Activated naive CD4-positive, alpha-beta T cell treated with Interleukin-2 at 50 U/mL for 16 hours (primary cell): Measurements from ENCODE around the gene BCAS1.
"Not testable (repeated sequence)": the region's sequence is repeated elsewhere in the genome, so short reads cannot be mapped to it uniquely, and the experiment has no call there.

Experiments used
- DNase-seq: peaks from one replicate; pipeline ENCODE4 v3.0.0-alpha.2; 2020

BCAS1 gene

GRCh38 chr20:53937339-53937741 lies 133.1 kb downstream of the BCAS1 start:
- no peak for DNase-seq

- DNase-seq: no peak
Measured at GRCh38 chr20:53935344-53936084, 134.9 kb downstream of the BCAS1 start.

DNA sequence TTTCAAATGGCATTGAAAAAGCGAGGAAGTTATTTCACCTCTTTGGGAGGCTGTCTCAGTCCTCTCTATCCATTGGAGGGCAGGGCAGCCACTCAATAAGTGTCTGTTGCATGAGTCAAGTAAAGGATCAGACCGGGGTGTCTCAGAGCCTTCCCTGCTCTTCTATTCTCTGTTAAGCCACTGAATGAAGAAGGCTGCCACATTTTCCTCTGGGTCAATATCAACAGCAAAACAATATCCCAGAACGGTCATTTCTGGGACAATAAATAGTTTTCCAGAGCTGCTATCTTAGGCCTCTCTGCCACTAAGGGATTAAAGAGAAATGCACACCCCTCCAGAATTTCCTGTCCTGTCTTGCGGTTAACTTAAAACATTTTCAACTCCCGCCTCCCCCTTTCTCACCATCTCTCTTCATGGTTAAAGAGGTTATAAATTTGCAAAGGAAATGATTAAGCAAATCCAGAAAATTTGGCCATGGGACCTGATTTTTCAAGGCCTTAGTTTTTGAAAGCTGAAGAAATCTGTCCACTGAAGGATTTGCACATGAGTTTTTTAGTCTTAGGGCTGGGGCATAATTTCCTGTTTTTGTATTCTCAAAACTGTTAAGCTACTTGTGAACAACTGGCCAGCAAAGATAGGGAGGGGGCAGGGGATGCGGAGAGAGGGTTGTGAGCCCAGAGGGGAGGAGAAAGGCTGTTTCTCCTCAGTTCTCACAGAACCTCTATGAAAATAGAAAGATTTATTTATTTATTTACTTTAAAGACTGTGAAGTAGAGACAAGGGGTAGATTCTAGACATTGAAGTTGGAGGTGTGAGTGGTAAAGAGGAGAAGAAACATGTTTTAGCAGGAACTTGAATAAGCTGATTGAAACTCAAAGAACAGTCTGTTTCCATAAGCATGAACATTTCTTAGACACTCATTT lies 135.7 kb downstream of the BCAS1 start:
- DNase-seq: no peak

- DNase-seq: no peak
Measured at GRCh38 chr20:53933232-53933846, 137.1 kb downstream of the BCAS1 start.

GRCh38 chr20:53932655-53933192 lies 137.7 kb downstream of the BCAS1 start:
- not testable (repeated sequence) for DNase-seq

- no peak for DNase-seq
Measured at GRCh38 chr20:53931597-53931996, 138.8 kb downstream of the BCAS1 start.

- no peak for DNase-seq
Measured at GRCh38 chr20:53930651-53931504, 139.5 kb downstream of the BCAS1 start.

DNA sequence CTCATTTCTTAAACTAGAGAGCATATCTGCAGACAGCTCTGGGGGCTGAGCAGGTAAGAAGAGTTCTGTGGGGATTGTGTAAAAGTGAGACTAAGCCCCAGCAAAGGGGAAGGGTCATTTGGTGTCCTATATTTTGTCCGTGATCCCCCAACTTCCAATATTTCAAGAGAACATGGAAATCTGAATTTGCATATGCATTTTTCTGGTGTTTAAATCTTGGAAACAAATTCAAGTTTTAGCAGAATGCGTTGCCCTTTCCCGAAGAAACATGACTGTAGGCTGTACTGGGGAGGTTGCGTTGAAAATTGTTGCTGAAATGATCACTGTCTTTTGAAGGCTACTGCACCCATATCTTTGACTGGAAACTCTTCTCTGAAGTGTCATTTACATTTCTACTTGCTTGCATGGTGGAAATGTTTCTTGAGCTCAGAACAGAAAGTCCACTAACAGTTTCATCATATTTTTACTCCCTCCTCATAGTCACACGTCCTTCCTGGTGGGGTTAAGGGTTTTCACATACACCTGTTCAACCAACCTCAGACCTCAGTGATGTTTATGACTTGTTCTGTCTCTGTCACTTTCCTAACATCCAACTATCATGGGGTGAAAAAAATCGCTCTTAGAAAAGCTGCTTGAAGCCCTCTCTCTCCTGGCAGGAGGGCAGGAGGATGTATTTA lies 140.3 kb downstream of the BCAS1 start:
- no peak for DNase-seq

GRCh38 chr20:53929399-53929798 lies 141.0 kb downstream of the BCAS1 start:
- DNase-seq: no peak

DNA sequence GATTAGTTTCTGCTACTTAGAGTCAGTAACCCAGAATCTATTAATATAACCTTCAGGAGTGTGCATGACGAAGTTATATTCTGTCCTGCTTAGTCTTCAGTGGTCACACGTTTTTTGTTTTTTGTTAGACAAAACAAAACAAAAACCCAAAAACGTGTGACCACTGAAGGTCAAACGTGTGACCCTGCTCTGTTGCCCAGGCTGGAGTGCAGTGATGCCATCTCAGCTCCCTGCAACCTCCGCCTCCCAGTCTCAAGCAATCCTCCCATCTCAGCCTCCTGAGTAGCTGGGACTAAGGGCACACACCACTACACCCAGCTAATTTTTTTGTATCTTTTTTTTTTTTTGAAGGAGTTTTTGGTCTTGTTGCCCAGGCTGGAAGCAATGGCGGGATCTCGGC lies 142.4 kb downstream of the BCAS1 start:
- DNase-seq: no peak

- peak; percentile 22 for DNase-seq
Measured at GRCh38 chr20:53926428-53927028, 143.9 kb downstream of the BCAS1 start.

DNA sequence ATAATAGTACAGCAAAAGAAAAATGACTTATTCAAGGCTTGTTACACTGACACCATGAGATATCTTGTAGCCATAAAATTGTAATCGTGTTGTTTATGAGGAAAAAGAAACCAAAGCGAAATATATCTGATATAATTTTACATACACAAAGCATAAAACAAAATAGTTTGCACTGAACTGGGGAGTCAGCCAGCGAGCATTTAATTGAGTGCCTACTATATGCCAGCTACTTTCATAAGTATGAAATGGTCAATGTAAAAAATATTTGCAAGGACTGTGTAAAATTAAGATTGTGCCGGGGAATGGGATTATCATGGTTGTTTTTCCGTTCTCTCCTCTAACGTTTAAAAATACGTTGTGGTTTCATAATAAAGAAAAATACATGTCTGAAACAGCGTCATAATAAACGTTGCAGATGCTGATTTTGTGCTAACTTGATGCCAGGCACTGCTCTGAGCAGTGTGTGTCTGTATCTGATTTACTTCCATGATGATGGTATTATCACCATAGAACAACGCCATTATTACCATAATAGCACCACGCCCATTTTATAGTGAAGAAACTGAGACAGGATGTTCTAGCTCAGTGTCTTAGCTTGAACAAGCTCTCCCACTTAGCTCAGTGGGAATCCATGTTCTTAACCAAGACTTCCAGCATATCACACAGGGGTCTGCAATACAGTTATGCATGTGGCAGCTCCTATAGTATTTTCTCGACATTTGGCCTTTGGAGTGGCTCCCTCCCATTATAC lies 144.6 kb downstream of the BCAS1 start:
- DNase-seq: no peak

- no peak for DNase-seq
Measured at GRCh38 chr20:53923566-53924369, 146.6 kb downstream of the BCAS1 start.

- no peak for DNase-seq
Measured at GRCh38 chr20:53922901-53923314, 147.5 kb downstream of the BCAS1 start.

DNA sequence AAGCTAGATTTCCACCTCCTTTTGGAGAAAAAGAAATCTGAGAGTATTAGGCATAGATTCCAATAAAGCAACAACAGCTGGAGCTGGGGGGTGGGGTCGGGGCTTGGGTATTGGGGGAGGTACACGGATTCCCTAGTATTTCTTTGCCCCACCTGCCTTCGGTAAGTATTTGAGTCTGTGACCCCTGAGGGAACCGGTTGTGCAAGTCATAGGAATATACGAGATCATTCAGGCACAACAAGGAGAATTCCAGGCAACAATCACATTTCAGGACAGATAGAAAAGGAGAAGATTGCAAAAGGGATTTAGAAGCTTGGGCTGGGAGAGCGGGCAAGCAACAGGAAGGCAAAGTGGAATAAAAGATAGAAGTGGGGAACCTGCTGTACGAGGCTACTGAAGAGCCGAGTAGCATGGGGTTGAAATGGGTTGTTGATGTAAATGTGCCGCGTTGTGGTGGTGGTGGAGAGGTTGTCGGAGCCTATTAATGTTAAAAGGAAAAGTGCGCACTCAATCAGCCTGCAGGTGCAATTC lies 148.9 kb downstream of the BCAS1 start:
- DNase-seq: no peak

DNA sequence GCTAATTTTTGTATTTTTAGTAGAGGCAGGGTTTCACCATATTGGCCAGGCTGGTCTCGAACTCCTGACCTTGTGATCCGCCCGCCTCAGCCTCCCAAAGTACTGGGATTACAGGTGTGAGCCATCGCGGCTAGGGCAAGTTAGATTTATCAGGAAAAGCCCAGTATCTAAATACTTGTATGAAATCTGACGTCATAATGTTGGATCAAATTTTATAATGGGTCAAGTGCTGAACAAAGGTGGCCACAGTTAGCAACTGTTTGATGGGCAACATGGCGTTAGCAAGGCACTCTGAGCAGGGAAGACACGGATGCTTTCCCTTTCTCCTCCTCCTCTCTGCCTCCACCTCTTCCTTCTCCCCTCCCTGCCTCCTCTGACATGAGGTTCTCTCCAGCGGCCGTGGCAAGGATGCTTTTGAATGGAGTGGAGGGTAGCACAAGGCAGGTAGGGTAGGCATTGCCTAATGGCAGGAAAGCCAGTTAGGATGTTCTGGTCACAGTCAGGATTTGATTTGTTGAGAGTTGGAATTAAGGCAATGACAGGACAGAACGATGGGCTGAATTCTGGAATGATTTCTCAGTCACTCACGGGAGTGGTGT lies 149.6 kb downstream of the BCAS1 start:
- DNase-seq: no peak

DNA sequence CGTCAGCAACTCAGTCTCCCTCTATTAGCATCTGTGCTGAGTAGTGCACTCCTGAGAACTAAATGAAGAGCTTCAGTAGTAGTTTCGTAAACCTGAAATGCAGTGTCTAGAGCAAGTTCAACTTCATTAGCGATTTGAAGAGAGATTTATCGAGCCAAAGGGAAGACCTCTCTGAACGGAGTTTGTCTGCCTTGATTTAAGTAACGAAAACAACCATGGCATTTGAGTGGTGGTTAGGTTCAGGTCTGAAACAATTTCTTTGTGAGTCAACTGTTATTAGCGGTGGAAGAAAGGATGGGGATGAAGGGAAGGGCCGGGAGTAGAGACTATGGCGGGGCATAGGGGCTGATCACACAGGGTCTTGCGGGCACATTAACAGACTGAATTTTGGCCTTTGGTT lies 150.5 kb downstream of the BCAS1 start:
- DNase-seq: no peak

GRCh38 chr20:53918949-53919361 lies 151.4 kb downstream of the BCAS1 start:
- DNase-seq: no peak

GRCh38 chr20:53918020-53918311 lies 152.4 kb downstream of the BCAS1 start:
- DNase-seq: no peak
